ENCODE measurements around the gene ARHGAP15. TPM values are rescaled to one million over a fixed set of nuclear protein-coding genes. Genes with fewer than 3 reads are reported as not detected.

The ARHGAP15 gene
- total RNA-seq, 2 donors from 2014 or later, result 0.41 to 4.3 TPM

- TF ChIP-seq POLR2AphosphoS5 (IDR thresholded peaks at IDR 0.05), result no peak
- intact Hi-C loops (cut with DNase I), result no loop called here
- no peaks in the 10 kb centered on the region for H3K36me3 ChIP-seq
- H3K9me3 ChIP-seq, result no peaks in the 10 kb centered on the region
- no peak overlapping the region for H3K4me3 ChIP-seq
- no peaks in the 10 kb centered on the region for H3K27me3 ChIP-seq (replicated peaks; ENCODE audit: insufficient read depth)
- no peaks in the 10 kb centered on the region for H3K4me1 ChIP-seq (replicated peaks)
- WGBS, result 100% methylated on average over 2 of the region's 2 CpGs
- DNase-seq (ENCODE audit: low spot score), result no peak
- no peak overlapping the region for H3K27ac ChIP-seq
Observed at GRCh38 chr2:143175438-143175837, 46.2 kb downstream of the ARHGAP15 start.

DNA sequence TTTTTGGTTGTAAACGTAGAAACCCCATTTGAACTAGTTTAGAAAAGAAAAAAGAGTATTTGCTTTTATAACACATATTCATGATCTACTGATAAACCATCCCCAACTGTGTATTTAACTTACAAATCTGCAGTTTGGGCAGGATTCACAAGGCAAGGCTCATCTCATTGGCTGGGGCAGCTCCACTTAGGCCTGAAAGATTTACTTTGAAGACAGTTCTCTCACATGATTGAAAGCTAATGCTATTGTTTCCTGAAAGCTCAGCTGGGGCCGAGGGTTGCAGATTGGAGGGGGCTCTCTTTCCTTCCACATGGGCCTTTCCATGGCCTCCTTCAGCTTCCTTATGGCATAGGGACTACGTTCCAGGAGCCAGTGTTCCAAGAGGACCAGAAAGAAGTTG is 47.4 kb downstream of the ARHGAP15 start:
- no peak for DNase-seq (ENCODE audit: low spot score)
- TF ChIP-seq POLR2A (IDR thresholded peaks at IDR 0.05) (no peak), POLR2AphosphoS5 (IDR thresholded peaks at IDR 0.05) (no peak)
- TF ChIP-seq, protein P1, sequence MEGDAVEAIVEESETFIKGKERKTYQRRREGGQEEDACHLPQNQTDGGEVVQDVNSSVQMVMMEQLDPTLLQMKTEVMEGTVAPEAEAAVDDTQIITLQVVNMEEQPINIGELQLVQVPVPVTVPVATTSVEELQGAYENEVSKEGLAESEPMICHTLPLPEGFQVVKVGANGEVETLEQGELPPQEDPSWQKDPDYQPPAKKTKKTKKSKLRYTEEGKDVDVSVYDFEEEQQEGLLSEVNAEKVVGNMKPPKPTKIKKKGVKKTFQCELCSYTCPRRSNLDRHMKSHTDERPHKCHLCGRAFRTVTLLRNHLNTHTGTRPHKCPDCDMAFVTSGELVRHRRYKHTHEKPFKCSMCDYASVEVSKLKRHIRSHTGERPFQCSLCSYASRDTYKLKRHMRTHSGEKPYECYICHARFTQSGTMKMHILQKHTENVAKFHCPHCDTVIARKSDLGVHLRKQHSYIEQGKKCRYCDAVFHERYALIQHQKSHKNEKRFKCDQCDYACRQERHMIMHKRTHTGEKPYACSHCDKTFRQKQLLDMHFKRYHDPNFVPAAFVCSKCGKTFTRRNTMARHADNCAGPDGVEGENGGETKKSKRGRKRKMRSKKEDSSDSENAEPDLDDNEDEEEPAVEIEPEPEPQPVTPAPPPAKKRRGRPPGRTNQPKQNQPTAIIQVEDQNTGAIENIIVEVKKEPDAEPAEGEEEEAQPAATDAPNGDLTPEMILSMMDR (IDR thresholded peaks at IDR 0.05), result no peak

DNA sequence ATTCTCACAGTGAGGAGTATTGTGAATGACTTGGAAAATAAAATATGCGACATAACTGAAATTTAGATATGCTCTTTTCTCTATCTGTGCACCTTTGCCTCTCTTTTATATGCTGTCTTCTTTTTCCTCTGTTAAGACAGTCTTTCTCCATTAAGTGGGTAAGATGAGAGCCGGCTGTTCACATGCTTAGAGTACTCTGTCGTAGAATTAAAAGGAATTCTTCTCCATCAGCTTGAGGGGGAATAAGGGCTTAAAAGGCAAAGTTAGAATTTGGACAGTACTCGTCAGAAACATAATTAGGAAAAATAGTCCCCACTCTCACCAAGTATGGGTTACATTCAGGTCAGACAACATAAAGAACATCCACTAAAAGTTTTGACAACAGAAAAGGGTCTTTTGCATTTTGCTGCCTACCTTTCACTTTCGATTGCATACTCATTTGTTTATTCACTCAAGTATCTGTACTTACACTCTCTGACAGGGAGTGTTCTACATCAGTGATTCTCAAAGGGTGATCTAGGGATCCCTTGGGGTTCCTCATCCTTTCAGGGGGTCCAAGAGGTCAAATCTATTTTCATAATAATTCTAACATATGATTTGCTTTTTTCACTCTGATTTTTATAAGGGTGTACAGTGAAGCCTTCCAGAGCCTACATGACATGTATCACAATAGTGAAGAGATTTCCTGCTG is 48.0 kb downstream of the ARHGAP15 start:
- intact Hi-C loops (cut with DNase I), result no loop called here
- Histone ChIP-seq H3K4me3 (no peak overlapping the region), H3K4me1 (replicated peaks) (no peaks in the 10 kb centered on the region), H3K36me3 (no peaks in the 10 kb centered on the region), H3K27me3 (replicated peaks; ENCODE audit: insufficient read depth) (no peaks in the 10 kb centered on the region), H3K9me3 (no peaks in the 10 kb centered on the region), H3K27ac (no peak overlapping the region)
- TF ChIP-seq POLR2A (IDR thresholded peaks at IDR 0.05), result no peak
- TF ChIP-seq POLR2AphosphoS5 (IDR thresholded peaks at IDR 0.05), result no peak
- TF ChIP-seq, protein P1 (IDR thresholded peaks at IDR 0.05), result no peak
- no peak for DNase-seq (ENCODE audit: low spot score)
- WGBS, result 62% methylated on average over 5 of the region's 5 CpGs

More for the DNA sequence above, 47.4 kb downstream of the ARHGAP15 start:
- Histone ChIP-seq H3K27me3 (replicated peaks; ENCODE audit: insufficient read depth) (no peaks in the 10 kb centered on the region), H3K27ac (no peak overlapping the region), H3K4me3 (no peak overlapping the region), H3K4me1 (replicated peaks) (no peaks in the 10 kb centered on the region), H3K36me3 (no peaks in the 10 kb centered on the region), H3K9me3 (no peaks in the 10 kb centered on the region)
- WGBS, result 70% methylated on average over 3 of the region's 3 CpGs
- intact Hi-C loops (cut with DNase I), result no loop called here

- TF ChIP-seq, protein P1 (IDR thresholded peaks at IDR 0.05), result no peak
- TF ChIP-seq POLR2A (IDR thresholded peaks at IDR 0.05), result no peak
- TF ChIP-seq POLR2AphosphoS5 (IDR thresholded peaks at IDR 0.05), result no peak
- Histone ChIP-seq H3K9me3 (no peaks in the 10 kb centered on the region), H3K4me1 (replicated peaks) (no peaks in the 10 kb centered on the region), H3K4me3 (no peak overlapping the region), H3K27ac (no peak overlapping the region), H3K36me3 (no peaks in the 10 kb centered on the region), H3K27me3 (replicated peaks; ENCODE audit: insufficient read depth) (no peaks in the 10 kb centered on the region)
- intact Hi-C loops (cut with DNase I), result no loop called here
- DNase-seq (ENCODE audit: low spot score), result no peak
Observed at GRCh38 chr2:143181494-143181893, 52.3 kb downstream of the ARHGAP15 start.

GRCh38 chr2:143182649-143183048 is 53.4 kb downstream of the ARHGAP15 start:
- WGBS, result 95% methylated on average over 2 of the region's 2 CpGs
- DNase-seq (ENCODE audit: low spot score), result no peak
- H3K27me3 ChIP-seq (replicated peaks; ENCODE audit: insufficient read depth), result no peaks in the 10 kb centered on the region

More at GRCh38 chr2:143182649-143183048, 53.4 kb downstream of the ARHGAP15 start:
- intact Hi-C loops (cut with DNase I), result no loop called here
- TF ChIP-seq, protein P1 (IDR thresholded peaks at IDR 0.05), result no peak
- TF ChIP-seq POLR2AphosphoS5 (IDR thresholded peaks at IDR 0.05) (no peak), POLR2A (IDR thresholded peaks at IDR 0.05) (no peak)
- Histone ChIP-seq H3K4me1 (replicated peaks) (no peaks in the 10 kb centered on the region), H3K4me3 (no peak overlapping the region), H3K9me3 (no peaks in the 10 kb centered on the region), H3K36me3 (no peaks in the 10 kb centered on the region), H3K27ac (no peak overlapping the region)
